CD8-positive, alpha-beta memory T cell (primary cell): ENCODE results near the gene KRT33A. TPM values are rescaled to one million over a fixed set of nuclear protein-coding genes. Genes with fewer than 3 reads are reported as not detected.
A peak's percentile ranks its signal among the peaks of the same experiment; 100 is the strongest.
"Not testable (repeated sequence)": the region's sequence is repeated elsewhere in the genome, so short reads cannot be mapped to it uniquely, and the experiment has no call there.

Experiments used
- CTCF ChIA-PET: fragments of 350-600 bp; sonication (Branson Sonifier 250); formaldehyde crosslinking; loops from one replicate; lab custom pipeline; 2021; ENCODE audit warnings: antibody characterized with exemption; lab: Charles Lee
- POLR2A ChIA-PET: fragments of 350-600 bp; sonication (Branson Sonifier 250); formaldehyde crosslinking; loops from one replicate; lab custom pipeline; 2021; ENCODE audit warnings: antibody characterized with exemption; lab: Charles Lee
- DNase-seq, 5 donors: peaks; one replicate each; pipeline versions ENCODE4 v3.0.0 to v3.0.0-alpha.2; 2020 to 2022; ENCODE audit warnings: mixed read lengths in 1 of 5
- H3K27ac ChIP-seq: one replicate; pipeline ENCODE4 v1.7.0; 2013; ENCODE audit warnings: low read depth, mild to moderate bottlenecking, low read length, moderate library complexity
- H3K27me3 ChIP-seq: 2 replicates; pipeline ENCODE4 v1.7.0; 2013; ENCODE audit warnings: low read length, mild to moderate bottlenecking; ENCODE audit not compliant: insufficient read depth, poor library complexity, severe bottlenecking
- H3K36me3 ChIP-seq: 2 replicates; pipeline ENCODE4 v1.7.0; 2013; ENCODE audit warnings: mild to moderate bottlenecking, low read length, moderate library complexity; ENCODE audit not compliant: insufficient read depth
- H3K4me1 ChIP-seq: 2 replicates; pipeline ENCODE4 v1.7.0; 2013; ENCODE audit warnings: mild to moderate bottlenecking, low read length, moderate library complexity; ENCODE audit not compliant: insufficient read depth
- H3K4me3 ChIP-seq: 2 replicates; pipeline ENCODE4 v1.7.0; 2013; ENCODE audit warnings: mild to moderate bottlenecking, low read length
- H3K9me3 ChIP-seq: 2 replicates; pipeline ENCODE4 v1.7.0; 2013; ENCODE audit warnings: mild to moderate bottlenecking, low read length
- H3K27ac Mint-ChIP-seq, 8 donors: one replicate each; pipeline ENCODE4 v1.8.0; 2020 to 2021; ENCODE audit warnings: mixed read lengths in 8 of 8, mild to moderate bottlenecking in 6 of 8, inconsistent platforms in 3 of 8, moderate library complexity in 3 of 8
- H3K27me3 Mint-ChIP-seq, 2 donors: one replicate each; pipeline ENCODE4 v1.8.0; 2020 to 2021; ENCODE audit warnings: mixed read lengths in 2 of 2, mild to moderate bottlenecking in 1 of 2, moderate library complexity in 1 of 2
- H3K36me3 Mint-ChIP-seq, 3 donors: one replicate each; pipeline ENCODE4 v1.8.0; 2020 to 2021; ENCODE audit warnings: mixed read lengths in 3 of 3, inconsistent platforms in 1 of 3, mild to moderate bottlenecking in 1 of 3
- H3K4me1 Mint-ChIP-seq, 3 donors: one replicate each; pipeline ENCODE4 v1.8.0; 2020 to 2021; ENCODE audit warnings: mixed read lengths in 3 of 3, inconsistent platforms in 1 of 3, mild to moderate bottlenecking in 1 of 3
- H3K4me3 Mint-ChIP-seq, 7 donors: one replicate each; pipeline ENCODE4 v1.8.0; 2020 to 2021; ENCODE audit warnings: mixed read lengths in 7 of 7, mild to moderate bottlenecking in 6 of 7, moderate library complexity in 4 of 7, inconsistent platforms in 2 of 7
- H3K9me3 Mint-ChIP-seq, 5 donors: one replicate each; pipeline ENCODE4 v1.8.0; 2020 to 2022; ENCODE audit warnings: mixed read lengths in 5 of 5, mild to moderate bottlenecking in 3 of 5, moderate library complexity in 2 of 5, inconsistent platforms in 1 of 5
- polyA plus RNA-seq: library from polyadenylated mRNA; unstranded; fragments of 300-500 nt; fragmentation: Illumina TruSeq; gene quantifications from one replicate; pipeline ENCODE4 v1.2.3, GENCODE V29; 2021
- total RNA-seq, 2 experiments: library from RNA; stranded (reverse); gene quantifications; one replicate each; pipeline ENCODE4 v1.2.3, GENCODE V29; 2021

The KRT33A gene
- total and polyA plus RNA-seq, 3 experiments from 2014 or later = not detected

- Mint-ChIP-seq H3K36me3 (peaks cover 0 to 20% (median 2%) of the 10 kb centered on the region in 3 donors), H3K4me1 (peaks cover 13 to 14% (median 13%) of the 10 kb centered on the region in 3 donors), H3K27ac (no peak overlapping the region), H3K9me3 (peaks cover 0 to 4% (median 0%) of the 10 kb centered on the region in 5 donors), H3K4me3 (no peak overlapping the region), H3K27me3 (peaks cover 10 to 23% of the 10 kb centered on the region in 2 donors)
- H3K9me3 ChIP-seq = no peaks in the 10 kb centered on the region
- no peak overlapping the region for H3K27ac ChIP-seq
- no peak overlapping the region for H3K4me3 ChIP-seq
- ChIA-PET CTCF (no interaction called here), POLR2A (no interaction called here)
- no peak for DNase-seq
- peaks cover 14% of the 10 kb centered on the region for H3K4me1 ChIP-seq
- H3K27me3 ChIP-seq = no peaks in the 10 kb centered on the region
- H3K36me3 ChIP-seq = no peaks in the 10 kb centered on the region
These were observed 3.9 kb upstream of the KRT33A start for GRCh38 chr17:41354536-41354935.

- Histone ChIP-seq H3K27ac (no peak overlapping the region), H3K9me3 (no peaks in the 10 kb centered on the region), H3K36me3 (no peaks in the 10 kb centered on the region), H3K27me3 (no peaks in the 10 kb centered on the region), H3K4me3 (no peak overlapping the region), H3K4me1 (peaks cover 14% of the 10 kb centered on the region)
- Mint-ChIP-seq H3K27ac (peak overlapping the region in 1 of 8 donors; percentile 30), H3K9me3 (peaks cover 0 to 4% (median 0%) of the 10 kb centered on the region in 5 donors), H3K4me1 (peaks cover 14 to 16% (median 14%) of the 10 kb centered on the region in 3 donors), H3K27me3 (peaks cover 10 to 23% of the 10 kb centered on the region in 2 donors), H3K4me3 (no peak overlapping the region), H3K36me3 (peaks cover 0 to 20% (median 2%) of the 10 kb centered on the region in 3 donors)
- ChIA-PET POLR2A (no interaction called here), CTCF (interaction anchor here (1.5 kb wide), 1 partner anchor 44 kb away, joined by 3 read pairs; no protein-coding TSS in a partner anchor)
- DNase-seq = no peak
These were observed 2.2 kb upstream of the KRT33A start for GRCh38 chr17:41352597-41353366.

- peaks cover 14 to 18% (median 15%) of the 10 kb centered on the region in 3 donors for H3K4me1 Mint-ChIP-seq
- DNase-seq = no peak
- no peak overlapping the region for H3K4me3 ChIP-seq
- ChIA-PET POLR2A (no interaction called here), CTCF (interaction anchor here (1.5 to 1.7 kb wide), 2 partner anchors 11 to 43 kb away, joined by 3 to 4 read pairs; no protein-coding TSS in a partner anchor)
- no peaks in the 10 kb centered on the region for H3K9me3 ChIP-seq
- H3K4me1 ChIP-seq = peaks cover 14% of the 10 kb centered on the region
- H3K36me3 Mint-ChIP-seq = peaks cover 0 to 13% (median 2%) of the 10 kb centered on the region in 3 donors
- H3K27ac ChIP-seq = no peak overlapping the region
- peaks cover 0 to under 1% (median 0%) of the 10 kb centered on the region in 5 donors for H3K9me3 Mint-ChIP-seq
- no peaks in the 10 kb centered on the region for H3K36me3 ChIP-seq
- H3K27me3 Mint-ChIP-seq = peaks cover 9 to 19% of the 10 kb centered on the region in 2 donors
- no peak overlapping the region for H3K4me3 Mint-ChIP-seq
- H3K27ac Mint-ChIP-seq = no peak overlapping the region
- no peaks in the 10 kb centered on the region for H3K27me3 ChIP-seq
These were observed 549 bp upstream of the KRT33A start for GRCh38 chr17:41351177-41351576.

- Mint-ChIP-seq H3K9me3 (peaks cover 4 to 7% (median 5%) of the 10 kb centered on the region in 5 donors), H3K27ac (peak overlapping the region in 2 of 8 donors; percentile 24 to 35), H3K36me3 (peaks cover 2 to 16% (median 3%) of the 10 kb centered on the region in 3 donors), H3K4me3 (no peak overlapping the region), H3K27me3 (peaks cover 6 to 7% of the 10 kb centered on the region in 2 donors), H3K4me1 (peaks cover 20 to 34% (median 22%) of the 10 kb centered on the region in 3 donors)
- Histone ChIP-seq H3K4me1 (peaks cover 14% of the 10 kb centered on the region), H3K4me3 (no peak overlapping the region), H3K36me3 (no peaks in the 10 kb centered on the region), H3K9me3 (no peaks in the 10 kb centered on the region), H3K27ac (no peak overlapping the region), H3K27me3 (no peaks in the 10 kb centered on the region)
- POLR2A ChIA-PET = no interaction called here
- CTCF ChIA-PET = interaction anchor here (0.7 to 1.5 kb wide), 8 partner anchors 8 to 314 kb away, joined by 3 to 5 read pairs (median 4); no protein-coding TSS in a partner anchor
- DNase-seq = no peak
These were observed 2.5 kb downstream of the KRT33A start for GRCh38 chr17:41347869-41348760.

GRCh38 chr17:41346421-41346820, 4.2 kb downstream of the KRT33A start:
- peaks cover 10 to 24% (median 16%) of the 10 kb centered on the region in 5 donors for H3K9me3 Mint-ChIP-seq
- not testable (repeated sequence) for H3K36me3 ChIP-seq, H3K27me3 Mint-ChIP-seq, H3K9me3 ChIP-seq, H3K27me3 ChIP-seq, H3K27ac ChIP-seq, DNase-seq, H3K4me3 ChIP-seq, H3K27ac Mint-ChIP-seq
- peaks cover 20% of the 10 kb centered on the region for H3K4me1 ChIP-seq
- POLR2A ChIA-PET = interaction anchor here (0.6 kb wide), 1 partner anchor 156 kb away, joined by 3 read pairs; no protein-coding TSS in a partner anchor
- H3K4me1 Mint-ChIP-seq = peaks cover 25 to 40% (median 27%) of the 10 kb centered on the region in 3 donors
- CTCF ChIA-PET = interaction anchor here (0.7 kb wide), 1 partner anchor 24 kb away, joined by 3 read pairs; no protein-coding TSS in a partner anchor
- peaks cover 3 to 24% (median 5%) of the 10 kb centered on the region in 3 donors for H3K36me3 Mint-ChIP-seq
- peak overlapping the region in 1 of 7 donors; percentile 13 for H3K4me3 Mint-ChIP-seq

- peak overlapping the region in 1 of 8 donors; percentile 17 for H3K27ac Mint-ChIP-seq
- Histone ChIP-seq H3K27me3 (no peaks in the 10 kb centered on the region), H3K36me3 (no peaks in the 10 kb centered on the region), H3K27ac (no peak overlapping the region), H3K9me3 (peaks cover 4% of the 10 kb centered on the region), H3K4me1 (peaks cover 20% of the 10 kb centered on the region), H3K4me3 (no peak overlapping the region)
- H3K9me3 Mint-ChIP-seq = peaks cover 10 to 24% (median 16%) of the 10 kb centered on the region in 5 donors
- peaks cover 26 to 42% (median 31%) of the 10 kb centered on the region in 3 donors for H3K4me1 Mint-ChIP-seq
- CTCF ChIA-PET = no interaction called here
- POLR2A ChIA-PET = no interaction called here
- no peak for DNase-seq
- no peak overlapping the region for H3K4me3 Mint-ChIP-seq
- peaks cover 3 to 24% (median 5%) of the 10 kb centered on the region in 3 donors for H3K36me3 Mint-ChIP-seq
- H3K27me3 Mint-ChIP-seq = no peaks in the 10 kb centered on the region
These were observed 4.6 kb downstream of the KRT33A start for GRCh38 chr17:41345992-41346391.

- Histone ChIP-seq H3K27me3 (no peaks in the 10 kb centered on the region), H3K27ac (no peak overlapping the region), H3K4me1 (peaks cover 47% of the 10 kb centered on the region), H3K36me3 (no peaks in the 10 kb centered on the region), H3K4me3 (no peak overlapping the region), H3K9me3 (peaks cover 4% of the 10 kb centered on the region)
- CTCF ChIA-PET = interaction anchor here (0.7 to 1.8 kb wide), 3 partner anchors 21 to 320 kb away, joined by 3 to 7 read pairs (median 5); no protein-coding TSS in a partner anchor
- Mint-ChIP-seq H3K36me3 (peaks cover 3 to 24% (median 5%) of the 10 kb centered on the region in 3 donors), H3K9me3 (peaks cover 10 to 24% (median 16%) of the 10 kb centered on the region in 5 donors), H3K27me3 (no peaks in the 10 kb centered on the region), H3K27ac (peak overlapping the region; percentile 21 to 98 (median 68)), H3K4me1 (peaks cover 56 to 71% (median 58%) of the 10 kb centered on the region in 3 donors), H3K4me3 (peak overlapping the region in 1 of 7 donors; percentile 34)
- POLR2A ChIA-PET = no interaction called here
- no peak for DNase-seq
These were observed 7.6 kb downstream of the KRT33A start for GRCh38 chr17:41343029-41343428.
